K562 (cell line): ENCODE data around the gene CNOT2. TPM values are rescaled to one million over a fixed set of nuclear protein-coding genes. Genes with fewer than 3 reads are reported as not detected.

Experiments
- ATAC-seq: fragments of 200-7000 bp; cut with Tn5 transposase; 3 replicates; pipeline ENCODE4 v1.9.1; 2020; ENCODE audit warnings: moderate library complexity
- BruUV-seq: library from RNA; stranded (reverse); fragments of 400-500 nt; replicated peaks from 2 replicates; lab custom pipeline; 2021; lab: Mats Ljungman, UMichigan
- CTCF ChIA-PET: fragments of 300-600 bp; formaldehyde crosslinking; extraction: SDS; loops from one replicate; lab custom pipeline; 2021; ENCODE audit warnings: low intra/inter-chr PET ratio; lab: Yijun Ruan, JAX
- POLR2A ChIA-PET: fragments of 300-600, 350-650 bp; sonication (Branson Sonifier 250); formaldehyde crosslinking; extraction: SDS; loops from one replicate; lab custom pipeline; 2021; ENCODE audit warnings: antibody characterized with exemption, inconsistent platforms; lab: Yijun Ruan, JAX
- DNase-seq, 4 experiments: peaks; one replicate each; pipeline versions ENCODE4 v3.0.0 to v3.0.0-alpha.2; 2011 to 2018; ENCODE audit warnings: low spot score in 3 of 4, mixed read lengths in 3 of 4; ENCODE audit errors: extremely low read depth in 1 of 4
- FAIRE-seq: peaks from 2 replicates; lab custom pipeline; 2011; peaks lifted over from hg19 to GRCh38; lab: Jason Lieb, UNC
- H2AFZ ChIP-seq: 2 replicates; pipeline ENCODE4 v1.6.0; 2011; ENCODE audit warnings: low read depth, low read length, control low read depth, inconsistent platforms
- H3K27ac ChIP-seq: fragments of 200-600 bp; 3 replicates; pipeline ENCODE4 v1.8.0; 2011; ENCODE audit warnings: low read depth, mild to moderate bottlenecking, control low read depth, inconsistent platforms, low read length, moderate library complexity, mixed read lengths; ENCODE audit errors: extremely low read depth
- H3K27me3 ChIP-seq, 2 experiments: fragments of 300-600 bp in 1 of 2; 2 replicates in 1 of 2; 3 replicates in 1 of 2; pipeline versions ENCODE4 v1.6.0 to v1.8.0; 2011; ENCODE audit warnings: inconsistent platforms in 2 of 2, low read length in 2 of 2, mild to moderate bottlenecking in 1 of 2, mixed read lengths in 1 of 2, moderate library complexity in 1 of 2; ENCODE audit not compliant: control insufficient read depth in 2 of 2, insufficient read depth in 2 of 2
- H3K36me3 ChIP-seq: fragments of 300-600 bp; 3 replicates; pipeline ENCODE4 v1.8.0; 2011; ENCODE audit warnings: mild to moderate bottlenecking, low read length, inconsistent platforms; ENCODE audit not compliant: control insufficient read depth, insufficient read depth
- H3K4me1 ChIP-seq, 2 experiments: fragments of 200-600 bp in 1 of 2; replicated peaks in 1 of 2; 2 replicates in 1 of 2; 3 replicates in 1 of 2; pipeline versions ENCODE4 v1.5.1 to v1.8.0; 2011; ENCODE audit warnings: inconsistent platforms in 2 of 2, low read length in 2 of 2, mild to moderate bottlenecking in 1 of 2, mixed read lengths in 1 of 2, moderate library complexity in 1 of 2; ENCODE audit not compliant: control insufficient read depth in 2 of 2, insufficient read depth in 2 of 2
- H3K4me2 ChIP-seq: 2 replicates; pipeline ENCODE4 v1.6.1; 2011; ENCODE audit warnings: low read length, control low read depth, inconsistent platforms, mixed read lengths; ENCODE audit not compliant: insufficient read depth
- H3K4me3 ChIP-seq: fragments of 200-600 bp; sonication (generic), shearing (Covaris generic); 2 replicates; pipeline ENCODE4 v1.5.1; 2016; ENCODE audit warnings: control low read depth, inconsistent platforms
- H3K79me2 ChIP-seq: fragments of 200-600 bp; 3 replicates; pipeline ENCODE4 v1.8.0; 2011; ENCODE audit warnings: low read length, inconsistent platforms; ENCODE audit not compliant: control insufficient read depth, insufficient read depth
- H3K9ac ChIP-seq, 2 experiments: 2 replicates each; pipeline versions ENCODE4 v1.6.0 to v1.6.1; 2011; ENCODE audit warnings: low read depth in 2 of 2, low read length in 2 of 2, control low read depth in 1 of 2, inconsistent platforms in 1 of 2, mild to moderate bottlenecking in 1 of 2, mixed read lengths in 1 of 2; ENCODE audit not compliant: insufficient read depth in 1 of 2
- H3K9me1 ChIP-seq: one replicate; pipeline ENCODE4 v1.6.0; 2011; ENCODE audit warnings: inconsistent platforms, mild to moderate bottlenecking, low read length, moderate library complexity; ENCODE audit not compliant: control insufficient read depth, insufficient read depth
- H3K9me3 ChIP-seq: replicated peaks from 2 replicates; pipeline ENCODE4 v1.5.1; 2011; ENCODE audit warnings: low read depth, low read length, inconsistent platforms; ENCODE audit not compliant: control insufficient read depth, insufficient read depth
- H4K20me1 ChIP-seq: replicated peaks from 2 replicates; pipeline ENCODE4 v1.6.1; 2011; ENCODE audit warnings: low read length, inconsistent platforms, mixed read lengths; ENCODE audit not compliant: control insufficient read depth, insufficient read depth
- ILF3 ChIP-seq: fragments of 450-650 bp; IDR thresholded peaks from 2 replicates; pipeline ENCODE4 v1.6.1; 2018; ENCODE audit warnings: antibody characterized with exemption, mild to moderate bottlenecking, moderate library complexity, borderline replicate concordance
- NFATC3 ChIP-seq: fragments of 450-650 bp; IDR thresholded peaks from 2 replicates; pipeline ENCODE4 v1.6.1; 2017; ENCODE audit warnings: mild to moderate bottlenecking
- SMAD1 ChIP-seq: fragments of 150-350 bp; IDR thresholded peaks from 2 replicates; pipeline ENCODE4 v1.6.1; 2014; ENCODE audit warnings: low read length, low read depth; ENCODE audit not compliant: partially characterized antibody
- SRF ChIP-seq, 2 experiments: fragments of 250-450, 450-650 bp in 1 of 2; sonication (Bioruptor Pico) in 1 of 2; sonication (generic) in 1 of 2; formaldehyde crosslinking; IDR thresholded peaks; 2 replicates each; pipeline versions ENCODE4 v1.5.0 to v1.5.1; 2020 to 2022; ENCODE audit warnings: mild to moderate bottlenecking in 1 of 2, missing genetic modification reagents in 1 of 2
- ZFP1 ChIP-seq: fragments of 450-650 bp; formaldehyde crosslinking; IDR thresholded peaks from 2 replicates; pipeline ENCODE4 v1.4.0; 2020; ENCODE audit warnings: mild to moderate bottlenecking, mixed read lengths
- ZNF57 ChIP-seq: fragments of 450-650 bp; formaldehyde crosslinking; IDR thresholded peaks from 2 replicates; pipeline ENCODE4 v1.4.0; 2020; ENCODE audit warnings: mild to moderate bottlenecking, moderate library complexity
- WGBS: fragments of 100-300 bp; shearing (Covaris generic); methylation state at CpG from one replicate; pipeline ENCODE4 v1.1.6; 2016; ENCODE audit warnings: low coverage, mixed read lengths; ENCODE audit not compliant: insufficient coverage; ENCODE audit errors: missing lambda C conversion rate; 5-methylcytosine and 5-hydroxymethylcytosine counted together
- in situ Hi-C: fragments of 300-500 bp; cut with MboI; formaldehyde crosslinking; loops from 4 replicates; pipeline ENCODE4 v1.15.0; 2018; ENCODE audit warnings: inconsistent platforms, mixed read lengths
- intact Hi-C: fragments of 100-400 bp; cut with micrococcal nuclease; formaldehyde crosslinking; loops from 2 replicates; pipeline ENCODE4 v1.14.2; 2022
- polyA plus RNA-seq, 8 experiments: library from polyadenylated mRNA; depleted of rRNA in 4 of 8; stranded (reverse) in 5 of 8; unstranded in 3 of 8; fragments of >200 nt; fragmentation: Nextera tagmentation in 2 of 8; fragmentation: Illumina TruSeq in 1 of 8; extraction: Ambion mirVana in 2 of 8; extraction: Trizol in 1 of 8; gene quantifications; 2 replicates each; pipeline versions ENCODE4 v1.2.1 to v1.2.3, GENCODE V29; 2011 to 2014; ENCODE audit warnings: inconsistent platforms in 1 of 8, missing spikeins in 1 of 8
- total RNA-seq, 7 experiments: library from RNA; depleted of rRNA in 6 of 7; stranded (reverse); fragments of >200 nt in 6 of 7; fragmentation: Illumina TruSeq in 2 of 7; extraction: Trizol in 2 of 7; gene quantifications; 2 replicates each; pipeline versions ENCODE4 v1.2.1 to v1.2.3, GENCODE V29; 2011 to 2021; ENCODE audit warnings: low replicate concordance in 1 of 7
- TF ChIP-seq, protein P1 (sequence below), 2 experiments: fragments of 450-650 bp in 1 of 2; sonication (generic) in 1 of 2; formaldehyde crosslinking in 1 of 2; IDR thresholded peaks in 1 of 2; conservative IDR thresholded peaks in 1 of 2; 2 replicates each; pipeline versions ENCODE4 v1.6.1 to v1.8.1; 2016 to 2023; ENCODE audit warnings: mild to moderate bottlenecking in 2 of 2, moderate library complexity in 2 of 2, inconsistent platforms in 1 of 2, missing genetic modification reagents in 1 of 2
- TF ChIP-seq, protein P2 (sequence below): fragments of 200-800 bp; sonication (Bioruptor generic); IDR thresholded peaks from 2 replicates; pipeline ENCODE4 v1.6.1; 2016; ENCODE audit warnings: missing genetic modification characterization, missing compliant biosample characterization

The CNOT2 gene
- total and polyA plus RNA-seq, 9 of the 15 experiments (the other 6 are each of a cell fraction or from before 2014, with no cell fraction given), result 43.6 to 119 (median 84.4) TPM

DNA sequence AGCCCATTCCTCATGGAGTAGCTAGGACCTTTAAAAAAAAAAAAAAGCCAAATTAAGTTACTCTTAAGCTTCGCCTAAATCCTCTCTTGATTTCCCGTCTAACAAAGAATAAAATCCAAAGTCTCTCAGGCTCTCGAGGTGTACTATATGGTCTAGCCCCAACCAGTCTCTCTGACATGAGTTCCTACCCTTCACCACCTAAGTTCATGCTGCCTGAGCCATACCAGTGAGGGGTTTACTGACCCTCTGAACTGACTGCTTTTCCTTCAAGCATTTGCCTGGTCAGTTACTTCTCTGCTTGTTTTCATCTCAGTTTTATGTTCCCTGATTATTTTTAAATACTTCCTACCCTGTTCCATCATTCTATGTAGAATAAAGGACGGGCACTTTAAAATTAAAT lies 64.6 kb downstream of the CNOT2 start:
- in situ Hi-C loops (no loop called here), intact Hi-C loops (no loop called here)
- FAIRE-seq, result no peak
- Histone ChIP-seq H4K20me1 (no peaks in the 10 kb centered on the region), H3K27me3 (no peaks in the 10 kb centered on the region), H3K9me3 (no peaks in the 10 kb centered on the region), H3K9ac (no peak overlapping the region), H2AFZ (no peak overlapping the region), H3K27ac (no peak overlapping the region), H3K4me3 (no peak overlapping the region), H3K79me2 (peaks cover 28% of the 10 kb centered on the region), H3K4me2 (no peak overlapping the region), H3K36me3 (no peaks in the 10 kb centered on the region; the same call in 1 of the 3 replicates), H3K4me1 (no peaks in the 10 kb centered on the region; a peak in 1 of 5 replicates), H3K9me1 (no peaks in the 10 kb centered on the region)
- CTCF ChIA-PET, result no interaction called here
- TF ChIP-seq SMAD1 (no peak), ZFP1 (no peak), NFATC3 (no peak)
- DNase-seq, result no peak
- no TSS peak for BruUV-seq
- POLR2A ChIA-PET, result no interaction called here
- no peak for ATAC-seq
- 72% methylated on average over 4 of the region's 4 CpGs for WGBS

DNA sequence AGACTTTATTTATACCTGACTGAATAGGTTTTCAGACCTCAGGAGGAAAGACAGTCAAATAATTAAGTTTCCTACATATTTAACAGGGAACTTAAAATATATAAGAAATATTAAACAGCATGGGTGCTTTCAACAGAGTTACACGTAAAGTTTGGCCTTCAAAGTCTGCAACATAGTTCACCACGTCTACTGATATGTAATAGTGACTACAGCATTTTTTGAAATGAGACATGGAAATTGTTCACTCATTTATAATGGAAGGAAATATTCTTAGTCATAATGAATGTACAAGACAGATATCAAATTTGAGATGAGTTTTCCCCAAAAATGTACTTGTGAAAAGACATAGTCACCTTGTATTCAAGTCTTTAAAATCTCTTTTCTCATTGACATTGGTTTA lies 66.1 kb downstream of the CNOT2 start:
- Histone ChIP-seq H3K4me2 (no peak overlapping the region), H2AFZ (no peak overlapping the region), H3K9ac (no peak overlapping the region), H3K9me3 (no peaks in the 10 kb centered on the region), H3K79me2 (peaks cover 36% of the 10 kb centered on the region), H4K20me1 (no peaks in the 10 kb centered on the region), H3K27me3 (no peaks in the 10 kb centered on the region), H3K27ac (no peak overlapping the region), H3K36me3 (no peaks in the 10 kb centered on the region; the same call in 1 of the 3 replicates), H3K4me3 (no peak overlapping the region), H3K9me1 (no peaks in the 10 kb centered on the region), H3K4me1 (no peaks in the 10 kb centered on the region; a peak in 1 of 5 replicates)
- FAIRE-seq (no peak), ATAC-seq (no peak), DNase-seq (no peak)
- in situ Hi-C loops, result no loop called here
- TF ChIP-seq, protein P1, sequence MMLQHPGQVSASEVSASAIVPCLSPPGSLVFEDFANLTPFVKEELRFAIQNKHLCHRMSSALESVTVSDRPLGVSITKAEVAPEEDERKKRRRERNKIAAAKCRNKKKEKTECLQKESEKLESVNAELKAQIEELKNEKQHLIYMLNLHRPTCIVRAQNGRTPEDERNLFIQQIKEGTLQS (IDR thresholded peaks at IDR 0.05), result no peak
- TF ChIP-seq, protein P1 (CRISPR knock-in tag; conservative IDR thresholded peaks at IDR 0.05), result no peak
- no peak for TF ChIP-seq ILF3
- TF ChIP-seq, protein P2, sequence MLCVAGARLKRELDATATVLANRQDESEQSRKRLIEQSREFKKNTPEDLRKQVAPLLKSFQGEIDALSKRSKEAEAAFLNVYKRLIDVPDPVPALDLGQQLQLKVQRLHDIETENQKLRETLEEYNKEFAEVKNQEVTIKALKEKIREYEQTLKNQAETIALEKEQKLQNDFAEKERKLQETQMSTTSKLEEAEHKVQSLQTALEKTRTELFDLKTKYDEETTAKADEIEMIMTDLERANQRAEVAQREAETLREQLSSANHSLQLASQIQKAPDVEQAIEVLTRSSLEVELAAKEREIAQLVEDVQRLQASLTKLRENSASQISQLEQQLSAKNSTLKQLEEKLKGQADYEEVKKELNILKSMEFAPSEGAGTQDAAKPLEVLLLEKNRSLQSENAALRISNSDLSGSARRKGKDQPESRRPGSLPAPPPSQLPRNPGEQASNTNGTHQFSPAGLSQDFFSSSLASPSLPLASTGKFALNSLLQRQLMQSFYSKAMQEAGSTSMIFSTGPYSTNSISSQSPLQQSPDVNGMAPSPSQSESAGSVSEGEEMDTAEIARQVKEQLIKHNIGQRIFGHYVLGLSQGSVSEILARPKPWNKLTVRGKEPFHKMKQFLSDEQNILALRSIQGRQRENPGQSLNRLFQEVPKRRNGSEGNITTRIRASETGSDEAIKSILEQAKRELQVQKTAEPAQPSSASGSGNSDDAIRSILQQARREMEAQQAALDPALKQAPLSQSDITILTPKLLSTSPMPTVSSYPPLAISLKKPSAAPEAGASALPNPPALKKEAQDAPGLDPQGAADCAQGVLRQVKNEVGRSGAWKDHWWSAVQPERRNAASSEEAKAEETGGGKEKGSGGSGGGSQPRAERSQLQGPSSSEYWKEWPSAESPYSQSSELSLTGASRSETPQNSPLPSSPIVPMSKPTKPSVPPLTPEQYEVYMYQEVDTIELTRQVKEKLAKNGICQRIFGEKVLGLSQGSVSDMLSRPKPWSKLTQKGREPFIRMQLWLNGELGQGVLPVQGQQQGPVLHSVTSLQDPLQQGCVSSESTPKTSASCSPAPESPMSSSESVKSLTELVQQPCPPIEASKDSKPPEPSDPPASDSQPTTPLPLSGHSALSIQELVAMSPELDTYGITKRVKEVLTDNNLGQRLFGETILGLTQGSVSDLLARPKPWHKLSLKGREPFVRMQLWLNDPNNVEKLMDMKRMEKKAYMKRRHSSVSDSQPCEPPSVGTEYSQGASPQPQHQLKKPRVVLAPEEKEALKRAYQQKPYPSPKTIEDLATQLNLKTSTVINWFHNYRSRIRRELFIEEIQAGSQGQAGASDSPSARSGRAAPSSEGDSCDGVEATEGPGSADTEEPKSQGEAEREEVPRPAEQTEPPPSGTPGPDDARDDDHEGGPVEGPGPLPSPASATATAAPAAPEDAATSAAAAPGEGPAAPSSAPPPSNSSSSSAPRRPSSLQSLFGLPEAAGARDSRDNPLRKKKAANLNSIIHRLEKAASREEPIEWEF, result no peak
- no peak for TF ChIP-seq ZNF57 (CRISPR knock-in tag)
- no peak for TF ChIP-seq ZFP1
- TF ChIP-seq SRF (CRISPR knock-in tag; IDR thresholded peaks at IDR 0.05), result no peak
- BruUV-seq, result no TSS peak
- ChIA-PET CTCF (no interaction called here), POLR2A (interaction anchor here (0.6 kb wide), 1 partner anchor 627 kb away, joined by 3 read pairs; no protein-coding TSS in a partner anchor)
- intact Hi-C loops, result no loop called here
- WGBS, result 94% methylated on average over 2 of the region's 2 CpGs
